Ovary (tissue), 9 donors: Measurements from ENCODE around the gene ITSN1. TPM values are rescaled to one million over a fixed set of nuclear protein-coding genes. Genes with fewer than 3 reads are reported as not detected.

Source experiments
- DNase-seq, 5 donors: peaks; one replicate each; pipeline ENCODE4 v3.0.0-alpha.2; 2019 to 2020
- H3K27ac ChIP-seq, 2 donors: fragments of 200-600 bp; one replicate each; pipeline versions ENCODE4 v1.5.1 to v1.8.0; 2019 to 2022
- H3K27me3 ChIP-seq: fragments of 200-600 bp; one replicate; pipeline ENCODE4 v1.8.0; 2022
- H3K36me3 ChIP-seq: fragments of 200-600 bp; sonication (generic); one replicate; pipeline ENCODE4 v1.5.1; 2019
- H3K4me1 ChIP-seq: one replicate; pipeline ENCODE4 v1.8.1; 2013; ENCODE audit warnings: mild to moderate bottlenecking, moderate library complexity; ENCODE audit not compliant: insufficient read depth
- H3K4me3 ChIP-seq: fragments of 200-600 bp; sonication (generic); one replicate; pipeline ENCODE4 v1.5.1; 2017
- H3K9me3 ChIP-seq, 2 donors: fragments of 200-600 bp in 1 of 2; sonication (generic) in 1 of 2; one replicate each; pipeline versions ENCODE4 v1.5.1 to v1.8.1; 2013 to 2019; ENCODE audit warnings: mild to moderate bottlenecking in 1 of 2, moderate library complexity in 1 of 2
- EP300 ChIP-seq: sonication (generic); formaldehyde crosslinking; IDR thresholded peaks from one replicate; pipeline ENCODE4 v1.6.1; 2017; ENCODE audit warnings: antibody characterized with exemption
- POLR2A ChIP-seq: fragments of 450-650 bp; IDR thresholded peaks from one replicate; pipeline ENCODE4 v1.6.1; 2017; ENCODE audit warnings: antibody characterized with exemption, mild to moderate bottlenecking, moderate library complexity
- WGBS, 3 donors: extraction: QIAGEN DNeasy Blood & Tissue Kit in 1 of 3; methylation state at CpG; one replicate each; pipeline versions ENCODE4 v1.1.5 to v1.1.7; 2013 to 2017; 5-methylcytosine and 5-hydroxymethylcytosine counted together
- intact Hi-C, 4 donors: fragments of 100-400 bp; cut with DNase I; formaldehyde crosslinking; loops; one replicate each; pipeline versions ENCODE4 v1.11.0 to v1.15.1; 2022 to 2023
- polyA plus RNA-seq, 2 donors: library from polyadenylated mRNA; stranded (reverse); fragments of 200-250 nt in 1 of 2; fragments of 350-450 nt in 1 of 2; fragmentation: Illumina TruSeq in 1 of 2; extraction: RNeasy Lipid Tissue Mini Kit (QIAGEN cat#74804) in 1 of 2; gene quantifications; one replicate each; pipeline ENCODE4 v1.2.3, GENCODE V29; 2013 to 2014
- total RNA-seq, 7 donors: library from RNA; depleted of rRNA in 2 of 7; stranded (reverse); fragments of >200 nt in 2 of 7; fragmentation: NEBNext Ultra II Directional in 3 of 7; extraction: Animal tissue kit (Norgen Biotek cat#: 25700) in 3 of 7; gene quantifications; one replicate each; pipeline versions ENCODE4 v1.1.0 to v1.2.4, GENCODE V29; 2016 to 2023
- TF ChIP-seq, protein P1 (sequence below), 3 donors: fragments of 450-650 bp in 2 of 3; fragments of 200-600 bp in 1 of 3; IDR thresholded peaks; one replicate each; pipeline versions ENCODE4 v1.5.1 to v1.8.0; 2016 to 2022; ENCODE audit warnings: antibody characterized with exemption in 3 of 3, mild to moderate bottlenecking in 1 of 3
- donor health status: DM: no; HTN: no; CAD: no; lungs with moderate emphysema.
- donor health status: DM: no; HTN: no; CAD: no.
- donor health status: Bipolar disorder and iron deficiency.
- donor health status: DM: yes; HTN: yes; CAD: no.
- donor health status: DM: no; HTN: no; CAD: no.
- donor health status: DM: yes; HTN: yes; CAD: no.

Gene ITSN1
- total and polyA plus RNA-seq, 9 donors, result 22.6 to 61.3 (median 36.4) TPM

DNA sequence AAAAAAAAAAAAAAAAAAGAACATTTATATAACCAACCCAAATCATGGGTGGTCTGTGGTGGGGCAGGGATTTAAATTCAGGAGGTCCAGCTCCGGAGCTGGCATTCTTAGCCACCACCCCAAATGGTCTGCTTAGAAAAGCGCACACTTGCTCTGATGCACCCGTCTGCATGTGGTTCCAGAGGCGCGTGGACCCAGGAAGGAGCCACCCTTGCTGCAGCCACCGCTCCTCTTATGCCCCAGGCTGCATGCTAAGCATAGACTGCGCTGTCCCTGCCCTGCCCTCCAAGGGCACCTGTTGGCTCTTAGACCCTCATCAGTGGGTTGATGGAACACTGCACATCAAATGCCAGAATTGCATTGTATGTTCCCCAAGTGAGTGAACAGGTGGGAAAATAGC, 231.9 kb downstream of the ITSN1 start:
- 96 to 99% (median 96%) methylated on average over 7 of the region's 7 CpGs for WGBS, 3 donors
- Histone ChIP-seq H3K4me3 (no peak overlapping the region), H3K4me1 (no peaks in the 10 kb centered on the region), H3K27me3 (no peaks in the 10 kb centered on the region), H3K9me3 (no peaks in the 10 kb centered on the region), H3K36me3 (no peaks in the 10 kb centered on the region), H3K27ac (no peak overlapping the region)
- no peak for DNase-seq
- TF ChIP-seq, protein P1, sequence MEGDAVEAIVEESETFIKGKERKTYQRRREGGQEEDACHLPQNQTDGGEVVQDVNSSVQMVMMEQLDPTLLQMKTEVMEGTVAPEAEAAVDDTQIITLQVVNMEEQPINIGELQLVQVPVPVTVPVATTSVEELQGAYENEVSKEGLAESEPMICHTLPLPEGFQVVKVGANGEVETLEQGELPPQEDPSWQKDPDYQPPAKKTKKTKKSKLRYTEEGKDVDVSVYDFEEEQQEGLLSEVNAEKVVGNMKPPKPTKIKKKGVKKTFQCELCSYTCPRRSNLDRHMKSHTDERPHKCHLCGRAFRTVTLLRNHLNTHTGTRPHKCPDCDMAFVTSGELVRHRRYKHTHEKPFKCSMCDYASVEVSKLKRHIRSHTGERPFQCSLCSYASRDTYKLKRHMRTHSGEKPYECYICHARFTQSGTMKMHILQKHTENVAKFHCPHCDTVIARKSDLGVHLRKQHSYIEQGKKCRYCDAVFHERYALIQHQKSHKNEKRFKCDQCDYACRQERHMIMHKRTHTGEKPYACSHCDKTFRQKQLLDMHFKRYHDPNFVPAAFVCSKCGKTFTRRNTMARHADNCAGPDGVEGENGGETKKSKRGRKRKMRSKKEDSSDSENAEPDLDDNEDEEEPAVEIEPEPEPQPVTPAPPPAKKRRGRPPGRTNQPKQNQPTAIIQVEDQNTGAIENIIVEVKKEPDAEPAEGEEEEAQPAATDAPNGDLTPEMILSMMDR (IDR thresholded peaks at IDR 0.05), result no peak
- TF ChIP-seq EP300 (no peak), POLR2A (no peak)
- intact Hi-C loops, result no loop called here

DNA sequence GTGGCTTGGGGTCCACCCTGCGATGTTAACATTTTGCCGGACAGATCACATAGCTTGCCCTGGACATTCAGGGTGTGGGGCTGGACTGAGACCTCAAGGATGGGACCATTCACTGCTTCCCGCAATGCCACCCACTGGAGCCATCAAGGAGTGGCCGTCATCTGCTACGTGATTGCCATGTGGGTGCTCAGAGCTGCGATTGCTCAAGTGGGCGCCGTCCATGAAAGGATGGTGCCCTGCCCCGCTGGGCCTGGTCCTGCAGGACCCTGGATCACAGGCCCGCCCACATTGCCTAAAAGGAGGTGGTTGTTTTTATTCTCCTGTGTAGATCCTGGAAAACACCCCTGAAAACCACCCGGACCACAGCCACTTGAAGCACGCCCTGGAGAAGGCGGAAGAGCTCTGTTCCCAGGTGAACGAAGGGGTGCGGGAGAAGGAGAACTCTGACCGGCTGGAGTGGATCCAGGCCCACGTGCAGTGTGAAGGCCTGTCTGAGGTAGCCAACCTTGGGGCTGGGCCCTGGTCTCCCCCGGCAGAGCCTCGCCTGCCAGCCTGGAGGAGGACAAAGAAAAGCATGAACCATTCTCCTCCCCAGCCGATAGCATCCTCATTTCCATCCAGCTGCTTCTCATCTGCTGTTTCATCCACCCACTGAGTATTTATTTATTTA, 232.9 kb downstream of the ITSN1 start:
- DNase-seq, result no peak
- Histone ChIP-seq H3K27me3 (no peaks in the 10 kb centered on the region), H3K4me3 (no peak overlapping the region), H3K9me3 (no peaks in the 10 kb centered on the region), H3K27ac (no peak overlapping the region), H3K4me1 (no peaks in the 10 kb centered on the region), H3K36me3 (no peaks in the 10 kb centered on the region)
- intact Hi-C loops, result no loop called here
- TF ChIP-seq POLR2A (no peak), EP300 (no peak)
- TF ChIP-seq, protein P1 (IDR thresholded peaks at IDR 0.05), result no peak
- WGBS, 3 donors, result 92 to 93% (median 93%) methylated on average over 19 to 20 of the region's 20 CpGs

DNA sequence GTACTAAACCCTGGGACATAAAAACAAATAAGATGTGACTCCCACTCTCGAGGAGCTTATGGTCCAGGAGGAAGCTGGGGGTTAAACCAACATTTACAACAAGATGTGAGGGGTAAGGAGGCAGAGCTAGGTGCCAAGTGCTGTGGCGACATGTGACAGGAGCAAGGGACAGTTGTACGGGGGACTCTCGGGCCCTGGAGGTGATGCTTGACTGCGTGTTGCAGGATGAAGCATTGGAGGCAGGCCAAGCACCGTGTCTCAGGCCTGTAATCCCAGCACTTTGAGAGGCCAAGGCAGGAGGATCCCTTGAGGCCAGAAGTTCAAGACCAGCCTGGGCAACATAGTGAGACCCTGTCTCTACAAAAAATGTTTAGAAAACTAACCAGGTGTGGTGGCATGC, 236.5 kb downstream of the ITSN1 start:
- no peak overlapping the region for H3K4me3 ChIP-seq
- H3K4me1 ChIP-seq, result no peaks in the 10 kb centered on the region
- 90 to 92% (median 92%) methylated on average over 6 of the region's 6 CpGs for WGBS, 3 donors
- intact Hi-C loops, result no loop called here
- DNase-seq, result no peak
- TF ChIP-seq, protein P1 (IDR thresholded peaks at IDR 0.05), result no peak
- TF ChIP-seq POLR2A (no peak), EP300 (no peak)
- no peaks in the 10 kb centered on the region for H3K27me3 ChIP-seq
- H3K27ac ChIP-seq, result no peak overlapping the region
- no peaks in the 10 kb centered on the region for H3K36me3 ChIP-seq
- no peaks in the 10 kb centered on the region for H3K9me3 ChIP-seq

DNA sequence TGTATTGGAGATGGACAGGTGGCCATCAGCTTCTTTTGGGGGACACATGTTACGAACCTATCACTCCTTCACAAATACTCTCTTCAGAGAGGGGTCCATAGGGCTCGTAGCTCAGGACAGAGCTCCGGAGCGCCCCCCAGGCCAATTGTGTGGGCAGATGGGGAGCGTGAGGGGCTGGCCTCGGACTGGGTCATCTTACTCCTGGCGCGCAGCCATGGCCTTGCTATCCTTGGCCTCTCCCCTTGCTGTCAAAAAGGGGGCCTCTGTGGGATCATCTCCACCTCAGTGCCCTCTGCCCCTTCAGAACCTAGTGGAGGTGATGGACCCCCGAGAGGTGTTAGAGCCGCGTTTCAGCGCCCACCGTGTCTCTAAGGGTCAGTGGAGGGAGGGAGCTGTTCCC, 238.3 kb downstream of the ITSN1 start:
- Histone ChIP-seq H3K27ac (no peak overlapping the region), H3K36me3 (no peaks in the 10 kb centered on the region), H3K4me1 (peaks cover 2% of the 10 kb centered on the region), H3K4me3 (no peak overlapping the region), H3K9me3 (no peaks in the 10 kb centered on the region), H3K27me3 (no peaks in the 10 kb centered on the region)
- intact Hi-C loops, result no loop called here
- WGBS, 3 donors, result 88 to 92% (median 89%) methylated on average over 13 of the region's 13 CpGs
- DNase-seq, result no peak
- TF ChIP-seq EP300 (no peak), POLR2A (no peak)
- TF ChIP-seq, protein P1 (IDR thresholded peaks at IDR 0.05), result no peak
